HFF-Myc (cell line): ENCODE measurements around the gene ZNF182.
"Not testable (repeated sequence)": the region's sequence is repeated elsewhere in the genome, so short reads cannot be mapped to it uniquely, and the experiment has no call there.

ENCODE experiments used
- DNase-seq: peaks from one replicate; pipeline ENCODE4 v3.0.0-alpha.2; 2011; ENCODE audit warnings: low read depth; ENCODE audit errors: extremely low read depth
- H3K4me3 ChIP-seq: replicated peaks from 2 replicates; pipeline ENCODE4 v1.5.1; 2011; ENCODE audit warnings: low read depth, mild to moderate bottlenecking, control low read depth, low read length
- CTCF ChIP-seq: IDR thresholded peaks from 2 replicates; pipeline ENCODE4 v1.5.1; 2012; ENCODE audit warnings: mild to moderate bottlenecking, low read depth, low read length, control low read depth; ENCODE audit errors: missing control alignments

ZNF182 gene

GRCh38 chrX:47941423-47941822 lies 62.4 kb downstream of the ZNF182 start:
- H3K4me3 ChIP-seq: no peak overlapping the region
- no peak for DNase-seq
- no peak for TF ChIP-seq CTCF

GRCh38 chrX:47940448-47940847 lies 63.3 kb downstream of the ZNF182 start:
- TF ChIP-seq CTCF: no peak
- H3K4me3 ChIP-seq: no peak overlapping the region
- no peak for DNase-seq

- DNase-seq: no peak
- TF ChIP-seq CTCF: no peak
These were observed 66.9 kb downstream of the ZNF182 start for GRCh38 chrX:47936940-47937317.

GRCh38 chrX:47936224-47936939 lies 67.4 kb downstream of the ZNF182 start:
- DNase-seq: no peak
- H3K4me3 ChIP-seq: no peak overlapping the region
- TF ChIP-seq CTCF: no peak

More at GRCh38 chrX:47936940-47937317, 66.9 kb downstream of the ZNF182 start:
- no peak overlapping the region for H3K4me3 ChIP-seq

DNA sequence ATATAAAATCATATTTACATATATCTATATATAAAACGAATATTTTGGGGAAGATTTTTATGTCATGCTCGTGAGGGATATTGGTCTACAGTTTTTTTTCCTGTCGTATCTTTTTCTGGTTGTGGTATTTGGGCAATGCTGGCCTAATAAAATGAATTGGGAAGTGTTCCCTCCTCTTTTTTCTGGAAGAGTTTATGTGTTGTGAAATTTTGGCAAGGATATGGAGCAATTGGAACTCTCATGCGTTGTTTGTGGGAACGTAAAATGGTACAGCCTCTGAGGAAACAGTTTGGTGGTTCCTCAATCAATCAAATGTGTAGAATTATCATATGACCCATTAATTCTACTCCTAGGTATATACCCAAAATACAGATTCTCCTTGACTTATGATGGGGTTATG lies 69.8 kb downstream of the ZNF182 start:
- H3K4me3 ChIP-seq: no peak overlapping the region
- TF ChIP-seq CTCF: no peak
- DNase-seq: no peak

DNA sequence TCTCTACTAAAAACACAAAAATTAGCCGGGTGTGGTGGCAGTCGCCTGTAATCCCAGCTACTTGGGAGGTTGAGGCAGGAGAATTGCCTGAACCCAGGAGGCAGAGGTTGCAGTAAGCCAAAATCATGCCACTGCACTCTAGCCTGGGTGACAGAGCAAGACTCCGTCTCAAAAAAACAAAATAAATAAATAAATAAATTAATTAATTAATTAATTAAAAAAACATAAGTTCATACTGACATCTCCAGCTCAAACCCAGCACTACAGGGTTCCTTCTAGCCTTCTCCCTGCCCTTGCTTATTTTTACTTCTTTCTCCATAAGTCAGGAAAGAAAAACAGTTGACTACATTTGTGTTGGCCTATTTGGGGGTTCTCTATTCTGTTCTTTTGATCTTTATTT lies 71.8 kb downstream of the ZNF182 start:
- not testable (repeated sequence) for DNase-seq

GRCh38 chrX:47927212-47927611 lies 76.6 kb downstream of the ZNF182 start:
- no peak overlapping the region for H3K4me3 ChIP-seq
- TF ChIP-seq CTCF: no peak
- no peak for DNase-seq

More for the DNA sequence above, 71.8 kb downstream of the ZNF182 start:
- H3K4me3 ChIP-seq: not testable (repeated sequence)
